ENCODE data around the gene ORAI3.

ORAI3 gene

DNA sequence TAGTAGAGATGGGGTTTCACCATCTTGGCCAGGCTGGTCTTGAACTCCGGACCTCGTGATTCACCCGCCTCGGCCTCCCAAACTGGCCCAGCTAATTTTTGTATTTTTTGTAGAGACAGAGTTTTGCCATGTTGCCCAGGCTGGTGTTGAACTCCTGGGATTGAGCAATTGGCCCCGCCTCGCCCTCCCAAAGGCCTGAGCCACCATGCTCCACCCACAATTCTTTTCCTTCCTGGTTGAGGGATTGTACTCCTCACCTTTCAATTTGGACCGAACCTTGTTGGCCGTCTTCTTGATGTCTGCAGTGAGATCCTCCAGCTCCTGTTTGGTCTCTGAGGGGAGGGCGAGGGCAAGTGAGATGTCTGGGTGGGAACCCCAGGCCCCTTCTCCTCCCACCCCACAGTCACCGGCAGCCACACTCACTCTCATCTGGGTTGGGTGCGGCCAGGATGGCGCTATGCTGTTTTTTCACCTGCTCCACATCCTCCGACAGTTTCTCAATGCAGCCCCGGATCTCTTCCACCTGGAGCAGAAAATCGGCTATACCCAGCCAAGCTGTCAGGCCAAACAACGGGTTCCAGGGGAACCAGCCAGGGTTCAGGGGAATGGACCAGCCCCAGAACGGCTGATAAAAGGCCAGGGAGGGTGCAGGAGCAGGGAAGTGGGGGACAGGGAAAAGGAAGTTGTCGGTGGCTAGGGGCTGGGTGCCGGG lies 52.0 kb downstream of the ORAI3 start:
- in situ Hi-C loops (cut with MboI; ENCODE audit: low pct_unique_long_range_greater_than_20kb, low sequenced_read_pairs) = no loop called here
- DNase-seq = no peak

DNA sequence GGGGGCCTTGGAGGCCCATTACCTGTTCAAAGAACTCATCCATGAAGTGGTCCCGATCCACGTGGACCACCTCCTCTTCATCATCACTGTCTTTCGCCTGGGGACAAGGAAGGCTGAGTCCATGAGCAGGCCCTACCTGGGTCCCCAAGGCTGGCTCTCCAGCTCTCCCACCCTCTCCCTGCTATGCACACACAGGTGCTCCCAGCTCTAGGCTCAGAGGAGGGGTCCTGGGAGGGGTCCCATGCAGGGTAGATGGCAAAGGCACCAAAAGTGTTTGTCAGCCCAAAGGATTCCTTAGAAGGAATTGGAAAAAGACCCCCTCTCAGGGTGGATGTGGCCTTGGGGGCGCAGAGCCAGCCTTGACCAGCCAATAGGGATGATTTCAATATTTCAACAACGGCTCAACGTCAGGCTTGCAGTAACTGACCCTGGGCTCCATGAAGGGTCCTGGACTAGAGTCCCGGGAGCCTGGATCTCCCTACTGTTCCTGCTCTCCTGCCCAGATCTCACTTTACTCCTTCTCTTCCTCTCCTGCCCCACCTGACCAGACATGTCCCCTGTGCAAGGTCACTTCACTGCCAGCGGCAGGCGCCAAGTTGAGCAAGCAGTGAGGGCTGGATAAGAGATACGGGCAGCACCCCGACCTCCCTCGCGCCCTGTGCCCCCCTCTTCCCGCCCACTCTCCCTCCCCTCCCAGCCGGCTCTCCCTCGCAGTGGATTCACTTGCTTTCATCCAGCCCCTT lies 52.8 kb downstream of the ORAI3 start:
- DNase-seq = no peak
- in situ Hi-C loops (cut with MboI; ENCODE audit: low pct_unique_long_range_greater_than_20kb, low sequenced_read_pairs) = no loop called here

DNA sequence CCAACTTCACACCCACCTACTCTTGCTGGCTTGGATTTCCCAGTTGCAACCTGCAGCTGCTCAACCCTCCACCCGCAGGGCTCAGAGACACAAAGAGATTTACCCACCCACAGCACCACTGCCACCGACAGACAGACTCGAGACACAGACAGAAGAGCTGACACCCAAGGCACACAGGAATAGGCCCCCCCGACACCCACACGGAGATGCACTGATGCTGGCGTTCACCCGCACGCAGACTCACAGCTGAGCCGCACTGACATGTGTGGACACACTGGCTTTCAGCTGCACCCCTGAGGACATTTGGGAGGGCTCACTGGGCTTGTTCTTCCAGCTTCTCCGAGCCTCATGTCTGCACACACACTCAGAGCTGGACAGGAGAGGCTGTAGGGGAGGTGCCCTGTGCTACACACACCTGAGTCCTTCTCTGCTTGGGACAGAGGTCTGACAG lies 53.4 kb downstream of the ORAI3 start:
- in situ Hi-C loops (cut with MboI; ENCODE audit: low pct_unique_long_range_greater_than_20kb, low sequenced_read_pairs) = no loop called here
- DNase-seq = no peak

DNA sequence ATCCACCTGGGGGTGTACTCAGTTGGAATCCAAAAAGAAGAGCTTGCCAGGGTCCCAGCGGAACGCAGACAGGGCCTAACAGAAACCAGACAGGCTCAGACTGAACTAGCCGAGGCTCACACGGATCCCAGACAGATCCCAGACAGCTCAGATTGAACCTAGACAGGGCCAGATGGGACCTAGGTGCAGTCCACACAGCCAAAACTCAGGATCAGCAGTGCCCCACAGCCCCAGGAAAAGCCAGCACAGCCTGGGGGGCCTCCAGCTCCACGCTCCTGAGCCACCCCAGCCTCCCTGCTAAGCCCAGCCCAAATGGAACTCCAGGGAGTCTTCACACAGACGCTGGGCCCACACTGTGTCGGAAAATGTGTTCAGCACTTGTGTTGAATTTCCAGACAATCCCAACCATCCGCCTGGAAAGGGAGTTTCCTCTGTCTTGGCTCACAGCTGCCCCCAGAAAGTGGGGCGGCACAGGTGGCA lies 54.0 kb downstream of the ORAI3 start:
- no peak for DNase-seq
- in situ Hi-C loops (cut with MboI; ENCODE audit: low pct_unique_long_range_greater_than_20kb, low sequenced_read_pairs) = no loop called here

DNA sequence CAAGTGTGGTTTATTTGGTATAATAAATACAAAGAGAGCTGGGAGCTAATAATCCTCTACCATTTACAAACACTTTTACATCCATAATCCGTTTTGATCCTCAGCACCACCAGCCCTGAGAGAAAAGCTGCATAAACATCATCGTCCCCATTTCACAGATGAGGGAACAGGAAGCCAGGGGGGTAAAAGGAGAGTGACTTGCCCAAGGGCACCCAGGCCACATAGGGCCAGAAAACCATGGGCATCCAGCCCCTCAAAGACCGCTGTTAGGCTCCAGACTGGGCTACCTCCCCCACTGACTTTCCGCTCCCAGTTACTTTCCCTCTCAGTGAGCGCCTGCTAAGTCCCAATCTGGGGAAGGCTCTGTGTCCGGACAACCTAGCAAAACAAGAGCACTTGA lies 54.9 kb downstream of the ORAI3 start:
- DNase-seq = no peak
- in situ Hi-C loops (cut with MboI; ENCODE audit: low pct_unique_long_range_greater_than_20kb, low sequenced_read_pairs) = no loop called here

Measured in KBM-7 (cell line).